NCI-H510A (cell line): ENCODE data around the gene PROB1.
"Not testable (repeated sequence)": the region's sequence is repeated elsewhere in the genome, so short reads cannot be mapped to it uniquely, and the experiment has no call there.

Experiments used
- DNase-seq: peaks from one replicate; lab custom pipeline; 2025; lab: John Stamatoyannopoulos, UW

PROB1 gene

GRCh38 chr5:139413153-139413552, 18.2 kb upstream of the PROB1 start:
- DNase-seq = no peak

- no peak for DNase-seq
These were observed 16.3 kb upstream of the PROB1 start for GRCh38 chr5:139410993-139411828.

- no peak for DNase-seq
These were observed 15.5 kb upstream of the PROB1 start for GRCh38 chr5:139410121-139410992.

- not testable (repeated sequence) for DNase-seq
These were observed 14.2 kb upstream of the PROB1 start for GRCh38 chr5:139409116-139409515.

GRCh38 chr5:139408191-139408590, 13.3 kb upstream of the PROB1 start:
- no peak for DNase-seq

- DNase-seq = no peak
These were observed 12.6 kb upstream of the PROB1 start for GRCh38 chr5:139407517-139407916.

DNA sequence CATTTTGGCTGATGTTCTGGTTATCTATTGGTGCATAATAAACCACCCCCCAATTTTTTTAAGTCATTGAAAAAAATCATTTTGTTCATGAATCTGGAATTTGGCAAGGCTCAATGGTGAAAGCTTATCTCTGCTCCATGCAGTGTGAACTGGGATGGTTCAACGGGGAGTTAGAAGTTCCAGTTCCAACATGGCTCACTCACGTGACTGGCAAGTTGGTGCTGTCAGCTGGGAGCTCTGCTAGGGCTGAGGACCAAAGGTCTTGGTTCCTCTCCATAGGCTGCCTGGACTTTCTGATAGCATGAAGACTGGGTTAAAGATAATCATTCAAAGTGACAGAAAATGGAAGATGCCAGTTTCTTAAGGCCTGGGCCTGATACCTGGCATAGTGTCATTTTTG, 12.1 kb upstream of the PROB1 start:
- no peak for DNase-seq

- no peak for DNase-seq
These were observed 9.6 kb upstream of the PROB1 start for GRCh38 chr5:139404484-139404840.

GRCh38 chr5:139403787-139404483, 9.0 kb upstream of the PROB1 start, which contains the start of gene SPATA24:
Gene SPATA24, minus strand, starts transcription at chr5:139404089. Its CDS starts 29 bp downstream, at chr5:139404060.
- DNase-seq = peak; percentile 92

- DNase-seq = no peak
These were observed 8.5 kb upstream of the PROB1 start for GRCh38 chr5:139403418-139403786.

DNA sequence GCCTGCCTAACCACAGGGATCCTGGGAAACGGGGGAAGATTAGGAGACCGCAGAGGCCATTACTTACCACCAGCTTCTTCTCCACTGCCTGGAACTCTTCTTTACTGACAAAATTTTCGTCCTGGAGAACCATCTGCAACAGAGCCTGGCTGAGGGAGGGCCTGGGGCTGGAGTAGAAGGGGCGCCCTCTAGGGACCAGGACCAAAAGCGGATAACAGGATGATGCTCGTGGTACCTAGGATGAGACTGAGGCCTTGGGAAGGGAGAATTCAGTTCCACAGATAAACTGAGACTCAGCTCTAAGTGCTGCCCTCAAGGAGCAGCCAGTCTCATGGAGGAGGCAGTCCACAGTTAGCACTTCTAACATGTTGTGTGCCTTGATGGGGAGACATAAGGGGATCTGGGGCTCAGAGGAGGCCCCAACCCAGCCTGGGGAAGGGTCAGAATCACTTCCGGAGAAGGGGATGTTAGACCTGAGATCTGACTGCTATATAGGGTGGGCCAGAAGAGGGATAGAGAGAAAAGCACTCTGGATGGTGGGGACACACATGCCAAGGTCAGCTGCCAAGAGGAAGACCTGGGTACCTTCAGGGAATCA, 7.8 kb upstream of the PROB1 start:
- no peak for DNase-seq

- DNase-seq = no peak
These were observed 6.6 kb upstream of the PROB1 start for GRCh38 chr5:139401546-139401945.

DNA sequence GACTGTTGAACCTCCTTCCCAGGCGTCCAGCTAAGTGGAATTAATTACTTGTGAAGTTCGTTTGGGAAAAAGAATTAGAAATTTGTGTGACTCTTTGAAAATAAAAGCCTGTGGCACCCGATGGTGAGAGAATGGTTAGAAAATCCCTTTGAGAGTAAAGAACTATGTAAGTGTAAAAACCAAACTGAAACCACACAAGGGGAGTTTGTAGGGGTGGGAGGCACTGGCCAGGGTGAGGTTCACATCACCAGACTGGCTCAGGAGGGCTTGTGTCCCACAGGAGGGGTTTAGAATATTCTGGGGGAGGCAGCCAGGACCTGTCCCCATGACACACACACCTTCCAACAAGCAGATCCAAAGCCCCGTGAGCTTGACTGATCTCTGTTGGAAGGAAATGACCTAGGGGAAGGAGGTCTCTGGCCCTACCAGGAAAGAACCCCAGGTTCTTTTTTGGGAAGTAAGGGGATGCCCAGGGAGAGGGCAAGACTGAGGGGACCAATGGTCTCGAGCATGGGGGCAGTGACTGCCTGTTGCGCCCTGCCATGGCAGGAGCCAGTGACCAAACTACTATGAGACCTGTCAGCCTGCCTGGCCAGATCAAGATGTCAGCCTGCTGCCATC, 4.7 kb upstream of the PROB1 start:
- no peak for DNase-seq

DNA sequence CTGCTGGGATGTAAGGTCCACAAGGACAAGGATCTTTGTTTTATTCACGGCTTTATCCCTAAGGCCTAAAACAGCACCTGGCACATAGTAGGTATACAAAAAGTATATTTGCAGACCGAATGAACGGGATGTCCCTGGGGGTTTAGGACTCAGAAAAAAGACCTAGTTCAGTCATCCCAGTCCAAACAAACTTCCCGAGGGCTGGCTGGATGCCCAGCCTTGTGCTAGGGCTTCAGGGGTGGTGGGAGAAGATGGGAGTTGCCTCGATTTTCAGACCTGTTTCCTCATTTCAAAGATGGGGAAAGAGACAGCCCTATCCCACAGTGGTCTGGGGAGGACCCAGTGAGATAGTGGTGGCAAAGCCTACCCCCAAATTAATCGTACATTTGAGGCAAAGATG, 3.0 kb upstream of the PROB1 start:
- DNase-seq = no peak

DNA sequence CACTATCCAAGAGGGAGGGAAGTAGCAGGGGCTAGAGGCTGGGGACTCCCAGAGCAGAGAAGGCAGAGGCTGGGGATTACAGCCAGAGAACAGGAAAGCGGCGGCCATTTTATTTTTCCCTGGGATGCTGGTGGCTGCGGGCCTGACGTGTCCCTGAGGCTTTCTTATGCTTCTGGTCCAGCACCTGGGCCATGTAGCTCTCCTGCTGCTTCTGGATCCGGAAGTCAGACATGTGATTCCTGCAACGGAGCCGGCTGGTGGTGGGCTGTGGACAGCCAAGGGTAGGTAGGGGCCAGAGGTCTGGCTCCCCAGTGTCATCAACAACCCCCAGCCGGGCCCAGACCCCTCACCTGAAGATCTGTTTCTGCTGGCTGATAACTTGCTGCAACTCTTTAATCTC, 1.8 kb upstream of the PROB1 start:
- no peak for DNase-seq

- DNase-seq = no peak
These were observed 1.1 kb upstream of the PROB1 start for GRCh38 chr5:139395844-139396640.

DNA sequence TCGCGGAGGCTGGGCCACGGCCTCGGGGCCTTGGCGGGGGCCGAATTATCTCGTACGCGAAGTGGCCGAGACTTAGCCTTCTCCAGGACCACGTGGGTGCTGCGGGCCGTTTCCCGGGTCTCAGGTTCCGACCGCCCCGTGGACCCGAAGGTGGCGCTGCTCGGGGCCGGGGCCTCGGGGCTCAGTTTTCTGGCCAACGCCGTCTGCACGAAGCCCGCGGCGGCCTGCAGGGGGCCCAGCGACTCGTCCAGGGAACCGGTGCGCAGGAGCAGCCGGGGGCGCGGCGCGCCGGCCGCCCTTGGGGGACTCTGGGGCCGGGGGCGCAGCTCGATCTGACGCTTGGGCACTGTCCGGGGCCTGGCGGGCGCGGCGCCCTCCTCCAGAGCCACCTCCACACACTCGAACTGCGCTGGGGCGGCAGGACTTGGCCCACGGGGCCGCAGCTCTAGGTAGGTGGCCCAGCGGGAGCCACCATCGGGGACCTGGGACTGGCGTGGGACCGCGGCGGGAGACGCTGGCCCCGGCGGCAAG, 716 bp downstream of the PROB1 start:
- DNase-seq = no peak

DNA sequence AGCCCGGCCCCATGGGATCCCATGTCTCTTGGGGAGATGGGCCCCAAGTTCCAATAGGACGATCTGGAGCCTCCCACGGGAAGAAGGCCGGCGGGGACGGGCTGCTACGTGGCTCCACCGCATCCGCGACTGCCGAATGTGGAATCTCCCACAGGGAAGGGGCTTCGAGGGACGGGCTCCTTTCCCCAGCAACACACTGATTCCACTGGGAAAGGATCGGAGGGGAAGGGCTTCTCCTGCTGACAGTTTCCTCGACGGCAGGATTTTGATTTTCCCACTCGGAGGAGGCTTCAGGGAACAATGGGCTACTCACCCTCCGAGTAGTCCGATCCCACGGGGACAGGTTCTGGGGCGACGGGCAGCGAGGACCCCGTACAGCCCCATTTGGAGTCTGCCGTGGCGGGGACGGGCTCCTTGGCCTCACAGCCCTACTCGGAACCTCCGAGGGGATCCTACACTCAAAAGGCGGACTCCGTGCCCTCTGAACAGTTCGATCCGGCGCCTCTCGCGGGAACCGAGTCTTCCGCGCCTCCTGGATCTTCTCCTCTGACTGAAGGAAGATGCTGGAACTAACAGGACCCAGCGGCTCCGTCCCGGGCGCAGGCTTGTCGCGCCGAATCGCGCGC, 1.3 kb downstream of the PROB1 start:
- no peak for DNase-seq

GRCh38 chr5:139392678-139393496, 2.0 kb downstream of the PROB1 start:
- peak; percentile 52 for DNase-seq
